ENCODE results near the gene IGSF3. TPM values are rescaled to one million over a fixed set of nuclear protein-coding genes. Genes with fewer than 3 reads are reported as not detected.

IGSF3 gene
- total and polyA plus RNA-seq, 2 of the 8 experiments (the other 6 are each of a cell fraction or from before 2014, with no cell fraction given): 30.0 to 32.2 TPM

- Histone ChIP-seq H3K23me2 (ENCODE audit: low read depth, low read length) (no peaks in the 10 kb centered on the region), H3K23ac (ENCODE audit: insufficient read length) (no peak overlapping the region), H3K4me2 (ENCODE audit: insufficient read depth in 1 of 2, low read depth in 2 of 2, low read length in 2 of 2) (no peak overlapping the region), H2BK20ac (ENCODE audit: low read length) (no peak overlapping the region), H3K27me3 (replicated peaks in 1 of 4; ENCODE audit: control insufficient read depth in 3 of 4, extremely low read depth in 1 of 4, insufficient read depth in 3 of 4, low read length in 3 of 4) (no peaks in the 10 kb centered on the region), H3K9ac (replicated peaks in 1 of 4; ENCODE audit: extremely low read depth in 1 of 4, low read depth in 3 of 4, low read length in 3 of 4) (no peak overlapping the region), H3K27ac (ENCODE audit: low read depth, low read length) (no peak overlapping the region), H2BK15ac (ENCODE audit: low read length) (no peak overlapping the region), H2AFZ (ENCODE audit: low read length) (no peak overlapping the region), H3K18ac (ENCODE audit: extremely low read depth, low read length) (no peak overlapping the region), H2BK12ac (ENCODE audit: low read depth, low read length) (no peak overlapping the region), H3K4me3 (ENCODE audit: extremely low read depth in 1 of 4, insufficient read depth in 2 of 4, low read depth in 3 of 4, low read length in 4 of 4) (no peak overlapping the region), H2BK5ac (ENCODE audit: low read depth, low read length) (no peak overlapping the region), H4K8ac (ENCODE audit: extremely low read depth, insufficient read depth, low read length) (no peak overlapping the region), H2BK120ac (replicated peaks; ENCODE audit: low read depth, low read length) (no peak overlapping the region), H3K79me2 (ENCODE audit: control insufficient read depth in 1 of 2, insufficient read depth in 2 of 2, low read length in 2 of 2) (no peaks in the 10 kb centered on the region), H3K56ac (replicated peaks; ENCODE audit: insufficient read length, low read depth, low read length) (no peak overlapping the region), H2AK5ac (ENCODE audit: low read depth, low read length) (no peak overlapping the region), H3K79me1 (ENCODE audit: low read depth, low read length) (no peaks in the 10 kb centered on the region), H4K20me1 (replicated peaks in 1 of 2; ENCODE audit: control insufficient read depth in 1 of 2, insufficient read depth in 2 of 2, low read length in 2 of 2) (no peaks in the 10 kb centered on the region), H4K5ac (ENCODE audit: insufficient read length, low read depth, low read length) (no peak overlapping the region), H3K14ac (ENCODE audit: insufficient read length) (no peak overlapping the region), H4K91ac (replicated peaks; ENCODE audit: insufficient read length, low read length) (no peak overlapping the region), H3K4ac (replicated peaks; ENCODE audit: insufficient read length, low read depth, low read length) (no peak overlapping the region), H3K9me3 (ENCODE audit: insufficient read depth in 2 of 2, low read depth in 1 of 2, low read length in 1 of 2) (no peaks in the 10 kb centered on the region; a peak in 1 of 4 replicates), H3K36me3 (ENCODE audit: control insufficient read depth in 2 of 4, insufficient read depth in 4 of 4, low read length in 3 of 4) (peaks cover 0 to 4% (median 0%) of the 10 kb centered on the region in 4 experiments; a peak in 1 of 8 replicates), H3K4me1 (replicated peaks in 1 of 4; ENCODE audit: control insufficient read depth in 3 of 4, insufficient read depth in 4 of 4, low read length in 3 of 4) (no peaks in the 10 kb centered on the region)
- no peak for TF ChIP-seq POLR2AphosphoS5 (IDR thresholded peaks at IDR 0.05; ENCODE audit: low read depth, low read length)
- TF ChIP-seq BRCA1 (IDR thresholded peaks at IDR 0.05; ENCODE audit: low read depth, low read length): no peak
- TF ChIP-seq NRF1 (IDR thresholded peaks at IDR 0.05; ENCODE audit: low read depth, low read length): no peak
- TF ChIP-seq CEBPB (IDR thresholded peaks at IDR 0.05; ENCODE audit: low read depth, low read length): no peak
- TF ChIP-seq TBP (IDR thresholded peaks at IDR 0.05; ENCODE audit: low read depth, low read length): no peak
- TF ChIP-seq SAP30 (IDR thresholded peaks at IDR 0.05; ENCODE audit: insufficient read depth, insufficient replicate concordance, low read length): no peak
- FAIRE-seq (no peak), DNase-seq (ENCODE audit: low read depth in 1 of 2, low spot score in 2 of 2) (no peak)
- ChIA-PET POLR2A (ENCODE audit: partially characterized antibody) (no interaction called here), CTCF (ENCODE audit: partially characterized antibody) (interaction anchor here (2.1 kb wide), 1 partner anchor 20 kb away, joined by 5 read pairs; no protein-coding TSS in a partner anchor)
- 95% methylated on average over 3 of the region's 3 CpGs; no CpG with 5 or more reads in 1 of the 2 experiments for WGBS, 2 experiments (ENCODE audit: extremely low coverage in 1 of 2, insufficient coverage in 1 of 2, insufficient read length in 1 of 2, insufficient replicate concordance in 2 of 2, low coverage in 1 of 2, low lambda C conversion rate in 2 of 2, missing lambda C conversion rate in 1 of 2)
Measured at GRCh38 chr1:116537040-116537831, 130.3 kb downstream of the IGSF3 start.

Measured in H1 (cell line).